HuH-7 (cell line): ENCODE measurements around the gene IGSF9.

ENCODE experiments used
- DNase-seq: peaks from one replicate; pipeline ENCODE4 v3.0.0; 2011; ENCODE audit warnings: low spot score

Gene IGSF9

GRCh38 chr1:159931795-159932173, 13.6 kb downstream of the IGSF9 start:
- DNase-seq, result no peak

- no peak for DNase-seq
These were observed 14.2 kb downstream of the IGSF9 start for GRCh38 chr1:159931101-159931794.

DNA sequence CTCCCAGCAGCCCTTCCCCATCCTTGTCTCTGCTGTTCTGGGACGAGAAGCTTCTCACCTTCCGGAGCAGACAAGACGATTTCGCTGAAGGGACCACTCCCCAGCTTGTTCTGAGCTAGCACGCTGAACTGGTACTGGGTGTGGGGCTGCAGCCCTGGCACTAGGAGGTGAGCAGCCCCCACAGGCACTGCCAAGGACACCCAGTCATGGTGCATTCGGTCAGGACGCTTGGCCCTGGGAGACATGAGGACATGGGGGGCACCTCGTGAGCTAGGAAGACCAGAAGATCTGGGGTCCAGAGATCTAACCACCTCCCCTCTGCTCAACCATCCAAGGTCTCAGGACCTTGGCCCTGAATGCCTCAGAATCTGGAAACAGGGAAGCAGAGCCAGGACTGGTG, 14.8 kb downstream of the IGSF9 start:
- no peak for DNase-seq

DNA sequence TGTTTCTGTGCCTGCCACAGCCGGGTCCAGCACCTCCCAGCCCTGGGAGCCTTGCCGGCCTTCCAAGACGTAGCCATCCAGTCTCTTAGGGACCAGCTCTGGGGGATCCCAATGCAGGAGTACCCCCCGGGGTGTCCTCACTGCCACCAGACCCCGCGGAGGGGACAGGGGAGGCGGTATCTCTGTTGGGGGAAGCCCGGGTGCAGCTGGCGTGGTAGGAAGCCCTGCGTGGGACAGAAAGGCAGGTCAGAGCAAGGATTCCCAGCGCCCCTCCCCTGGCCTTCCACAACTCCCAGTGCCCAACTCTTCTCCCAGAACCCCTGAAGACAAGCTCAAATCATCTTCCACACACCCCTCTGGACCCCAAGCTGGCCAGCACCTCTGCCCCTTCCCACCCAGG, 15.2 kb downstream of the IGSF9 start:
- no peak for DNase-seq

DNA sequence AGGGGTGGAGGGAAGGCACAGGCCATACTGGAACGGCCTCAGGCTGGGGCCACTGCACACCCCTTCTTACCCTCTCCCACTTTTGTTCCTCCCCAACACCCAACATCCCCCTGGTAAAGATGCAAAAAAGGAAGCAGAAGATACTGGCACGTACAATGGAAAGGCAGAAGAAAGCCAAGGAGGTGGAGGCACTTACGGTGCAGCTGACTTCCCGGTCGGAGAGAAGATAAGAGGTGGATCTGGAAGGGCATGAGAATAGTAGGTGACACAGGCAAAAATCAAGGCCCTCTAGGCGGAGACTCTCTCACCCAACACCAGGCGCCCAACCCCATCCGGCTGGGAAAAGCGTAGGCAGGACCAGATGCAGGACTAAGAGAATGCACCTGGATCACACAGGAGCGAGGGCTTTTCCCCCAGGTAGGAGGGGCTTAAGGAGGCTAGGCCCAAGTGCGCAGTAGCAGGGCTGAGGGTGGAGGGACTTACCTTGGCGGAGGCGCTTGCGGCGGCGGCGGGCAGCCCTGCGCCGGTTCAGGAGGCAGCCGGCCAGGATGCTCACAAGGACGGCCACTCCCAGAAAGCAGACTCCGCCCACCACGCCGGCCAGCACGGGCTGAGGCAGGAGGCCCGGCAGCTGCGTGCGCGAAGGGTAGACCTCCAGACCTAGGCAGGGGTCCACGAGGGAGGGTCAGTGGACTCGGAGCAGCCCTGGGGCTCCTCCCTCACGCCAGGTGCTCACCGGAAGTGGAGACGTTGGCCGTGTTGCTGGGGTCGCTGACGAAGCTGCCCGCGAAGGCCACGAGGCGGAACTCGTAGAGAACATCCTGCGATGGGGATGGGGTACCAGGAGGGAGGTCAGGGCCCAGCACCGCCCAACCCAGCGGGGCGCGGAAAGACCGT, 16.0 kb downstream of the IGSF9 start:
- DNase-seq, result no peak

DNA sequence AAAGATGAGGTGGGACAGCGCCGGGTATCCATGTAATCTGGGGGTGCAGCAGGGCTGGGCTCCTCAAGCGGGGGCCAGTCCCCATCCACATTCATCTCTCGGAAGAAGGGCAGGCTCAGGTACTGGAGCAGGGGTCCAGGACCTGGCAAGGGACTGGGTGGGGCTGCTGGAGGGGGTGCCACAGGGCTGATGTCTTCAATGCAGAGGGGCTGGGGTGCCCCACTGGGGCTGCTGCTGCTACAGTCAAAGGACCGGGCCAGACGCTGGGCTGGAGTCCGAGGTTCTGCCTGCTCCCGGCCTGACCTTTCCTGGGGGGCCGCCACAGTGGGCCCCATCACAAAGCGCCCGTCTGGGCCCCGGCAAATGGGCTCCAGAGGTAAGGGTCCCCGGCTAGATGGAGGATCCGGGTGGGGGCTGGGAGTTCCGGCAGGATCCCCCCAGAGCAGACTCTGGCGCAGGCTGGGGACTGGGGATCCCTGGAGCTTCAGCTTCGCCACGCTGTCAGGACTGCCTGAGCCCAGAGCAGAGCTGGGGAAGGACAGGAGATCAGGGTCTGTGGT, 16.8 kb downstream of the IGSF9 start:
- DNase-seq, result no peak

- DNase-seq, result no peak
These were observed 17.5 kb downstream of the IGSF9 start for GRCh38 chr1:159927849-159928431.

DNA sequence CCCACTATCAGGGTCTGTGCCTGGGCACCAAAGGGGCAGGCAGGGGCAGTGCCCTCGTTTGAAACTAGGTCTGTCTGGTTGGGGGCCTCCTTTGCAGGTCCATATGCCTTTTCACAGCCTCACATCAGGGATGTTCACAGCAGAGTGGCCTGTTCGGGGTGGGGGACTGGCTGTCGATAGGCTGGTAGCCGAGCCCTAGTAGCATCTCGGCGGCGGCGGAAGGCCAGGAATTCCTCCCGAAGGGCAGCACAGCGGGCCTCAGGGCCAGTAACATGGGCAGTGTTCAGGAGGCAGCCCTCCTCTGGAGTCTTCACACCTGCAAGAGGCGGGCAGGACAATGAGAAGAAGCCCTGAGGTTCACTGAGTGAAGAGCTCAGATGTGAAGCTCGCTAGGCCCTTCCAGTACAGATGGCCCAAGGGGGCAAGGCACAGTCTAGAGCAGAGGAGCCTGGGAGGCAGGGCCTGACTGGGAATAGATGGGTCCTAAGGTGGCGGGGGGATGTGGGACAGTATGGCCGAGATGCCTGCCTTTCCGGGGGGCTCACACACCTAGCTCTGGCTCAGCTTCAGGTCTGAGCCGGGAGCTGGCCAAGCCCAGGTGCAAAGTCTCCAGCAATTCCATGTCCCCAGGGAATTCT, 18.1 kb downstream of the IGSF9 start:
- no peak for DNase-seq

- DNase-seq, result peak; percentile 55
These were observed 19.7 kb downstream of the IGSF9 start for GRCh38 chr1:159925719-159926078.

DNA sequence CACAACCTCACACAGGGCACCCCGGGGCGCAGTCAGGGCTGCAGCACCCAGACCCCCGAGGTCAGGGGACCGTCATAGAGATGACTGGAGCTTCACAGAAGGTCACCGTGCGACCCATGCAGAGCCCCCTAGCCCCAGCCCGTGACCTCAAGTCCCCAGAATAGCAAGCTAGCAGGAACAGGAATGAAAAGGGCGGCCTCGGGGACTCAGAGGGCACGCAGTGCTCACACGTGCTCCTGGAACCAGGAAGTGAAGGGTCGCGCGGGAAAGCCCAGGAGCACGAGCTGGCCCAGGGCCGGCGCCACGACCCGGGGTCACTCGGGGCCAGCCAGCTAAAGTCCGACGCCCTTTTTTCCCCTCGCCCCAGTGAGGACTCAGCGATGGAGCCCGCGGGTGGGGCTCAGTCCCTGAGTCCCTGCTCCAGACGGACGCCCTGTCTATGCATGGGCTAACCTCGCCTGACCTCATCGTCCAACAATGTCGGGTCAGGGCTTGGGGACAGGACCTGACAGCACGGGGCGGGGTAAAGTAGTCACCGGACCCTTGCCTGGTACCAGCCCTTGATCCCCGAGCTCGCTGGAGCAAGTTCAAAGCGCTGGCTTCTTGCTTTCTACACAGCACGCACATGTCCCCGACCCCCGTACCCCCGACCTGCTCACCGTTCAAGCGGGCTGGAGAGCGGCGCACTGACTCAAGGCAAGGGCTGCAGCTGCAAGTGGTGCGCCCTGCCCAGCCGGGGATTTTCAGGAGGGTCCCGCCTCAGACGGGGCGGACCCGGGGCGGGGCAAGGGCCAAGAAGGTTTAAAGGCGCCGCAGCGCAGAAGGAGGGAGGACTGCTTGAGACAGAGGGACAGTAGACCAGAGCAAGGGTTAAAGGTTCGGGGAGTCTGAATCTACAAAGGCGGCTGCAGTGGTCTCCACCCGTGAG, 20.4 kb downstream of the IGSF9 start, which contains the start of gene TAGLN2:
Gene TAGLN2, minus strand, starts transcription at position 717 of the 928 bp plus-strand sequence. CDS start 4,998 bp downstream, outside the sequence.
- peak; percentile 93 for DNase-seq

- DNase-seq, result peak; percentile 82
These were observed 21.2 kb downstream of the IGSF9 start for GRCh38 chr1:159924025-159924790.

DNA sequence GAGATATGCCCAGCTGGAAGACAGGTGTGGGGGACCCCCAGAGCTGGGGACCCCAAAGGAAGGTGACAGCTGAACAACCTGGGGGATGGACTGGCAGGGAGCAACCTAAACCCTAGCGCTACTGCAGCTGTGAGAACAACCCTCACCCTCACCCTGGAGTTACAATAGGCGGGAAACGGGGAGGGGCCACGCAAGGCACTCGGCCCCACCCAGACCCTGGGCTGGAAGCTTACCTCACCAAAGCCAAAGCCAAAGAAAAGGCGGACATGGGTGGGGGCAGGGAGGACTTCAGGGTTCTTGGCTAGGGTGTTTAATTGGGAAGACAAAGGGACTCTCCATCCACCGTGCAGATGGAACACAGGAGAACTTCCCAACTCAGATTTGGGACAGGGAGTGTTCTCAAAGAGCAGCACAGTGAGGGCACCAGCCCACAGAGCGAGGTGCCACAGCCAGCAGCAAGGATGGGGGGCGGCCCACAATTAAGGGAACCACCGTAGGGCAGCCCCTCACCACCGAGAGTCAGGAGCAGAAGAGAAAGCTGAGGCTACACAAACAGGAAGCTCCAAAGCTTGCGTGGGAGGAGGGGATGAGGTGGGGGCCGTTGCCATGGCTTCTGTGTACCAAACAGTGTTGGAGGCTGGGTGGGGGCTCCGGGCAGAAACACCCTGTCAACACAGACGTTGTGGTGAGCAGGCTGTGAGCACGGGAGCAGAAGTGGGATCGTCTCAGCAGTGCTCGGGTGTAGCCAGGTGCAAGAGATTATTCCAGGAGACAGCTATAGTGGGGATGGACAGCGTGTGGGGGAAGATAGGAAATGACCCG, 22.0 kb downstream of the IGSF9 start:
- DNase-seq, result peak; percentile 64

GRCh38 chr1:159922511-159923202, 22.8 kb downstream of the IGSF9 start:
- no peak for DNase-seq

DNA sequence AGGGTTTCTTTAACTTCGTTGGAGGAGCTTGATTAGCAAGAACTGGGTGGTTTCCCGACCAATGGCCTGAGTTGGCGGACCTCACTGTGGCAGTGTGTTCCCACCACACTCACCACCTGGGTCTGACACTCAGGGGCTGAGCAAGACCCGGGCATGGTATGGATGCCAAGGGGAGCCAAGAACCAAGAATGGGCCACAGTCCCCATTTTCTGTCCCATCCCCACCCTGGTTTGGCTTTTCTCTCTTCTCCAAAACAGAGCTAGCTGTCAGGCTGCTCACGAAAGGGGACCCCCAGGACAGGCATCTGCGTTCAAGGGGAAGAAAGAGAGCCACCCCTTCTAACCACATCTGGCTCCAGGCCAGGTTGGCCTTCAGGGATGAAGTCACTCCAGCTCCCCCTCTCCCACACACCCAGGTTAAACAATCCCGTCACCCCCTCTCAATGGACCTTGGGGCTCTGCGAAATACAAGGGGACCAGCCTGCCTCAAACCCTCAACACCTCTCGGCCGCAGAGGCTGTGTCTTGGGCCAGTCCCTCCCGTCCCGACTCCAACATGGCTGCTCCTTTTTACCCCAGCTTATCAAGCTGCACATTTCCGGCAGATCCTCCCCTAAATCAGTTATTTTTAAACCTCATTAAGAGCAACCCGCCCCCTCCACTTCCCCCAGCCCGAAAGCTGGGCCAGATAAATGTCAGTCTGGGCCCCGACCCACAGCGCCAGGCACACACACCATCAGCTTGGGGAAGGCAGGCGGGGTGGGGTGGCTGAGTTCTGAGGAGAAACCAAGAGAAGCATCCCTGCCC, 23.5 kb downstream of the IGSF9 start:
- no peak for DNase-seq

DNA sequence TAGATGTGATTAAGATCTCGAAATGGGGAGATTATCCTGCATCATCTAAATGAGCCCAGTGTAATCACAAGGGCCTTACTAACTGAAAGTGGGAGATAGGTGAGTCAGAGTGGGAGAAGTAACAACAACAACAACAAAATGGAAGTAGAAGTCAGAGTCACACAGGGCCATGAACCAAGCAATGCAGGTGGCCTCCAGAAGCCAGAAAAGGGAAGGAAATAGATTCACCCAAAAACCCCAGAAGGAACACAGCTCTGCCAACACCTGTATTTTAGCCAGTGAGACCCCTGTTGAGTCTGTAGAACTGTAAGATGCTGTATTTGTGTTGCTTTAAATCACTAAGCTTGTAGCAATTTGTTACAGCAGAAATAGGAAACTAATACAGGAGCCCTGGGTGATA, 24.2 kb downstream of the IGSF9 start:
- DNase-seq, result no peak

GRCh38 chr1:159920651-159921050, 24.8 kb downstream of the IGSF9 start:
- no peak for DNase-seq

- DNase-seq, result no peak
These were observed 25.2 kb downstream of the IGSF9 start for GRCh38 chr1:159920202-159920601.
